Neural progenitor cell (in vitro differentiated cells): Measurements from ENCODE around the gene KRTAP10-2.

Experiments
- CTCF ChIP-seq: fragments of 200-600 bp; sonication (generic); IDR thresholded peaks from 2 replicates; pipeline ENCODE4 v1.5.1; 2017; ENCODE audit warnings: antibody characterized with exemption, mild to moderate bottlenecking
- EZH2phosphoT487 ChIP-seq: fragments of 200-600 bp; sonication (generic); IDR thresholded peaks from 2 replicates; pipeline ENCODE4 v1.6.1; 2017; ENCODE audit warnings: antibody characterized with exemption

GRCh38 chr21:44505673-44506278 lies 45.5 kb downstream of the KRTAP10-2 start:
- TF ChIP-seq CTCF (no peak), EZH2phosphoT487 (no peak)
